GM21528 (cell line): Measurements from ENCODE around the gene SH3GL1.

ENCODE experiments used
- ATAC-seq: cut with Tn5 transposase; IDR thresholded peaks from one replicate; pipeline ENCODE4 v1.9.1; 2021; ENCODE audit warnings: mild to moderate bottlenecking, moderate library complexity; ENCODE audit not compliant: unreplicated experiment, low FRiP score

SH3GL1 gene

GRCh38 chr19:4432918-4433506 lies 32.7 kb upstream of the SH3GL1 start:
- no peak for ATAC-seq

- ATAC-seq: no peak
These were observed 31.7 kb upstream of the SH3GL1 start for GRCh38 chr19:4431808-4432674.

GRCh38 chr19:4431296-4431695 lies 30.9 kb upstream of the SH3GL1 start:
- ATAC-seq: no peak

- no peak for ATAC-seq
These were observed 30.4 kb upstream of the SH3GL1 start for GRCh38 chr19:4430760-4431159.

DNA sequence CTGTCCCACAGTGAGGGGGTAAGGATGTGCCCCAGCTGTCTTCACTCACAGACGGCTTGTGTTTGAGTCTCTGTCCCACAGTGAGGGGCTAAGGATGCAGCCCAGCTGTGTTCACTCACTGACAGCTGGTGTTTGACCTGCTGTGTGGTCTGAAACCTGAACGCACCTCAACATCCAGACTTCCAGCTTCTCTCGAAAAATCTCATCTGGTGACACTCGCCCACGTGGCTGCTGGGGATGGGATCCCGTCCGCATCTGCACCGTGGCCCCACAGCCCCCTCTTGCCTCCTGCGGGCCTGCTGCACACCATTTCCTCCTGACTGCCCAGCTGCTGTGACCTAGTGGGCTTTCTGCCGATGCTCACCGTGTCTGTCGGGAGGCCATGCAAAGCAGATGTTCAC lies 29.4 kb upstream of the SH3GL1 start:
- no peak for ATAC-seq

- no peak for ATAC-seq
These were observed 28.9 kb upstream of the SH3GL1 start for GRCh38 chr19:4429256-4429655.

DNA sequence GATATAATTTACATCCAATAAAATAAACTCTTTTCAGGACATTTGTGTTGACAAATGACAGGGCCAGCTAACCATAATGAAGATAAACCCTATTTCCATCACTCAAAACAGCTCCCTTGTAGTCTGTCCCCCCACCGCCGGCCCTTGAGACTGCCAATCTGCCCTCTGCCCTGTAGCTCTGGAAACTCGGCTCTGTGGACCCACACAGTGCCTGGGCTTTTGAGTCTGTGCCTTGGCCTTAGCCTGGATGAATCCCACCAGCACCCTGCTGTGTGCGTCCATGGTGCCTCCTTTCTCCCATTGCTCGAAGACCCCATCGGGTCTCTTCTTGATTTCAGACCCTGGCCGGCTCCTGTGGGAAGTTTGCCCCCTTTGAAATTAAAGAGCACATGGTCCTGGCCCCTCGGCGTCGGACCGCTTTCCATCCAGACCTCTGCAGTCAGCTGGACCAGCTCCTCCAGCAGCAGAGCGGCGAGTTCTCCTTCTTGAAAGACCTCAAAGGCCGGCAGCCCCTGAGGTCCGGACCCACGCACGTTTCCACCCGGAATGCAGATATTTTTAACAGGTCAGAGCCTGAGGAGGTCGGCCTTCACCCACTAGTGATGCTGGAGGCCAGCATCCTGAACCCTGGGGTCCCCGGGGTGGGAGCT lies 28.1 kb upstream of the SH3GL1 start:
- ATAC-seq: no peak

DNA sequence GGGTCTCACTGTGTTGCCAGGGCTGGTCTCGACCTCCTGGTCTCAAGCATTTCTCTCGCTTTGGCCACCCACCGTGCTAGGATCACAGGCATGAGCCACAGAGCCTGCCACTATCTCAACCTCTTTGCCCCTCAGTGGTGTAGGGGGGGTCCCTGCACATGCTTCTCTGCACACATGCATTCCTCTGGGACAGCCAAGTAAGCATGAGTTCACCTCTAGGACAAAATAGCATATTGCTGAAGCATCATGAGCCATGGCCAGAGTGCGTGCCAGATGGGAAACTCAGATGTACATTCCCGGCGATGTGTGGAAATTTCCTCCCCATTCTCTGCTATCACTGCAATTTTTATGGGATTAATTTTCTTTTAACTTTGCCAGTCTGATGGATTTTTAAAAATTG lies 25.2 kb upstream of the SH3GL1 start:
- ATAC-seq: no peak

- no peak for ATAC-seq
These were observed 23.2 kb upstream of the SH3GL1 start for GRCh38 chr19:4423416-4424126.

- no peak for ATAC-seq
These were observed 15.9 kb upstream of the SH3GL1 start for GRCh38 chr19:4416268-4416667.

DNA sequence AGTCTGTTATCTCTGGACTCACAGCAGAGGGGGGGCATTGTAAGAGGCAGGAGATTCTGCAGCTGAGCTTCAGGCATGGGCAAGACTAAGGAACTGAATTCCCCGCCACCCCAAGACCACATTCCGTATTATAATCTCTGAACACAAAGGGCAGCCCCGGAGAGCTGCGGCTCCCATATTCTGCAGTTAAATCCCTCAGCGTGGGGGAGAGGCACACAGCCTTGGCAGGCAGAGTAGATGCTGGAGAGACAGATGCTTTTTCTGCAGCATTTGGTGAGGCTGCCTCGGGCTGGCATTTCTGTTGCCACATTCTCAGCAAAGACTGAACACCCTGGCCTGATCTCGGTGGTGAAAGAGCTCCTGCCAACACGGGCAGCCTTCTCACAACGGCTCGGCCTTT lies 15.0 kb upstream of the SH3GL1 start:
- no peak for ATAC-seq

DNA sequence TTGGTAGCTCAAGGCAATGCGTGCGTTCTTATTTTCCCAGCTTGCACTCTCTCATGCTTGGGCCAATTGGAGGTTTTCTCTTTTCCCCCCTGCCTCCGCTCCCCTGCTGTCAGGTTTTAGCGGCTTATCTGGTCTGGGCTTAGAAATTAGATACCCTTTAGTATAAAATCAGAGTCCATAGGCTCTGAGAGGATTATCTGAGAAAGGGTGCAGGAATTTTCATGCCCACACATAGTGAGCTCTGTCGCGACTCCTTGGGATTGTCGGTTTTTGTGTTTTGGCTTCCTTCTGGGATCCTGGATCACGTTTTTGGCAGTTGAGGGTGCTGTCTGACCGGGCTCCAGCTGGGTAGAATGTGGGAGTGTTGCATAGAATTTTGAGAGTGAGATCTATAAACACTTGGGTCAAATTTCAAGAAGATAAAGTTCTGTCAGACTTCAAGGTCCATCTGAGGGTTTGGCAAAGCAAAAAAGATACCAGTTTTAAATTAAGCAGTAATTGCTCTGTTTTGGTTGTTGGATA lies 14.5 kb upstream of the SH3GL1 start:
- ATAC-seq: no peak

DNA sequence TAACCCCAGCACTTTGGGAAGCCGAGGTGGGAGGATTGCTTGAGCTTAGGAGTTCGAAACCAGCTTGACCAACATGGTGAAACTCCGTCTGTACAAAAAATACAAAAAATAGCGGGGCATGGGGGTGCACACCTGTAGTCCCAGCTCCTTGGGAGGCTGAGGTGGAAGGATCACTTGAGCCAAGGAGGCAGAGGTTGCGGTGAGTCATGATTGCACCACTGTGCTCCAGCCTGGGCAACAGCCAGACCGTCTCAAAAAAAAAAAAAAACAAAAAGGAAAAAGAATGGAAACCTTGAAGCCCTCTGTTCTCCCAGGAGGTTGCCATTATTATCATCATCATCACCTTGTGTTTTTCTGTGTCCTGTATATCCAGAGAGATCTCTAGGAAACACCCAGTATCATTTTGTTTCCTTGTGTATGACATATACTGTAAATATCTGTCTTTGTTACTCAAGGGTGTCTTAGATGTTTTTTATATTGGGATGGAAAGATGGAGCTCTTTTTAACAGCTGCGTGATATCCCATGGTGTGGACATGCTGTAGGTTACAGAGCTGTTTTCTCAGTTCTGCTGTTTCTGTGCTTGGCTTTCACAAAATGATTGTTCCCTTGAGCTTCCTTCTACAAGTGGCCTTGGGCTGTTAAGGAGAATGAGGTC lies 13.9 kb upstream of the SH3GL1 start:
- no peak for ATAC-seq

GRCh38 chr19:4413588-4413987 lies 13.2 kb upstream of the SH3GL1 start:
- ATAC-seq: no peak

DNA sequence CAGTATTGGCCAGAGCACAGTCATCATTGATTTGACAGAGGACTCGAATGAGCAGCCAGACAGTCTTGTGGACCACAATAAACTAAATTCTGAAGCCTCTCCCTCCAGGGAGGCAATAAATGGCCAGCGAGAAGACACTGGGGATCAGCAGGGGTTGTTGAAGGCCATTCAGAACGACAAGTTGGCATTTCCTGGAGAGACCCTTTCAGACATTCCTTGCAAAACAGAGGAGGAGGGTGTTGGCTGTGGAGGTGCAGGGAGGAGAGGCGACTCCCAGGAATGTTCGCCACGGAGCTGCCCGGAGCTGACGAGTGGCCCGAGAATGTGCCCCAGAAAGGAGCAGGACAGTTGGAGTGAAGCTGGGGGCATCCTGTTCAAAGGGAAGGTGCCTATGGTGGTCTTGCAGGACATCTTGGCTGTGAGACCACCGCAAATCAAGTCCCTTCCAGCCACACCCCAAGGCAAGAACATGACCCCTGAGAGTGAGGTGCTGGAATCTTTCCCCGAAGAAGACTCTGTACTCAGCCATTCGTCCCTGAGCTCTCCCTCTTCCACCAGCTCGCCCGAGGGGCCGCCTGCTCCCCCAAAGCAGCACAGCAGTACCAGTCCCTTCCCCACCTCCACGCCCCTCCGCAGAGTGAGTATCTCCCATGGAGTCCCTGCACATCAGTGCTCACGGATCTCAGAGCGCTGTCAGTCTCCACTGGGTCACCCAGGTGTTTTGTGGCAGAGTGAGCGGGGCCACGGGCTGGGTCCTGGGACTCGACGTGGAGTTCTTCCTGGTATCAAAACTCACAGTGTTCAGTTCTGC lies 9.0 kb upstream of the SH3GL1 start:
- ATAC-seq: no peak

DNA sequence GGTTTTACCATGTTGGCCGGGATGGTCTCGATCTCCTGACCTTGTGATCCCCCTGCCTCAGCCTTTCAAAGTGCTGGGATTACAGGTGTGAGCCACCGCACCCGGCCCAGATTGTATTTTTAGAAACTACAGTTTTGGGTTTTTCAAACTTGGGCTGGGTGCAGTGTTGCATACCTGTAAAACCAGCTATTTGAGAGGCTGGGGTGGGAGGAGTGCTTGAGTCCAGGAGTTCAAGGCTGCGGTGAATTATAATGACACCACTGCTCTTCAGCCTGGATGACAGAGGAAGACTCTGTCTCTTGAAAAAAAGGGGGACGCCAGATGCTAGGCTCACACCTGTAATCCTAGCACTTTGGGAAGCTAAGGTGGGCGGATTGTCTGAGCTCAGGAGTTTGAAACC lies 6.3 kb upstream of the SH3GL1 start:
- ATAC-seq: no peak

DNA sequence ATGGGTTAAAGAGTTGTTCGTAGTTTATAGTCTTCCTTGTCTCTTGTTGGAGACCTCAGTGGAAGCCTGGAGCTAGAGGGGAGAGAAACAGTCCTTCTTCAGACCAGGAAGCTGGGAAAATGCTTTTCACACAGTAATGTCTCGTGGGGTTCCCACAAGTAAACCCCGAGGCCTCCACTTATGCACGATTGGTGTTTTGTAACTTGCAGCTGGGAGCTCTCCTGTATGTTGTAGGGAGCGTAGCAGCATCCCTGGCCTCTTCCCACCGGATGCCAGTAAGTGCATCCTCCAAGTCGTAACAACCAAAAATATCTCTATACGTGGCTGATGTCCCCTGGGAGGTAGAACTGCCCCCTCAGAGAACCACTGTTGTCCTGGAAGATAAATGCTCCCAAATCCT lies 5.6 kb upstream of the SH3GL1 start:
- no peak for ATAC-seq

DNA sequence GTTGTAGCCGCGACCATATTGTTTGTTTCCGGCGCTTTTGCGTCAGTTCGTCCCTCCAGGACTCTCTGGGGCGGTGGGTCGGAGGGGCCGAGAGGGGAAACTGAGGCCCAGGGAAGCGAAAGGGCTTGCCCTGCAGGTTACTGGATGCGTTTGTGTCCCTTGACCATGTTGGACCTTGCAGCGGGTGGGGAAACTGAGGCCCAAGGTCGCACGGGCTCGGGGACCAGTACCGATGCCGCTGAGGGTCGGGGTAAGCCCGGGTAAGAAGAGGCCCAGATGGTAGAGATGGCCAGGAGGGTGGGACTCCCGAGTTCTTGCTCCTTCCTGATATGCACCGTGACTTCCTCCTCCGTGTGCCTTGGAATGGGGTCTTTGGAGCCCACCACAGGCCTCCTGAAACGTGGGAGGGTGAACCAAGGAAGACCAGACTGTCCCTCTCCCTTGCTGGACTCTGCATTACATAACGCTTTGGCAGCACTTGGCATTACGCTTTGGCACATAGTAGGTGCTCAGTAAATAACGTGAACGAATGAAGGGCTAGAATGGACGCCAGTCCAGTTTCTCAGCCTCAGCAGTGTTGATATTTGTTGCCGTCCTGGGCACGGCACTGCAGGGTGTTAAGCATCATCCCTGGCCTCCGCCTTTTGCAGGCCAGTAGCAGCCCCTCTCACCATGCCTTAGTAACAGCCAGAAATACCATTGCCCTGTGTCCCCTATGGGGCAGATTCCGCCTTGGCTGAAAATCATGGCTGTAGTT lies 2.8 kb upstream of the SH3GL1 start:
- no peak for ATAC-seq
